Panc1 (cell line): ENCODE measurements around the gene BMP8B. TPM values are rescaled to one million over a fixed set of nuclear protein-coding genes. Genes with fewer than 3 reads are reported as not detected.
A peak's percentile ranks its signal among the peaks of the same experiment; 100 is the strongest.
"Not testable (repeated sequence)": the region's sequence is repeated elsewhere in the genome, so short reads cannot be mapped to it uniquely, and the experiment has no call there.

ENCODE experiments used
- ATAC-seq: fragments of 200-7000 bp; cut with Tn5 transposase; 2 replicates; pipeline ENCODE4 v1.9.1; 2020; ENCODE audit warnings: mild to moderate bottlenecking, moderate library complexity
- BruUV-seq: library from RNA; stranded (reverse); fragments of 400-500 nt; replicated peaks from 2 replicates; lab custom pipeline; 2021; lab: Mats Ljungman, UMichigan
- CTCF ChIA-PET: fragments of 300-600 bp; sonication (Branson Sonifier 250); formaldehyde crosslinking; loops from one replicate; lab custom pipeline; 2022; ENCODE audit warnings: antibody characterized with exemption; lab: Charles Lee
- POLR2A ChIA-PET: fragments of 300-600 bp; sonication (Branson Sonifier 250); formaldehyde crosslinking; loops from one replicate; lab custom pipeline; 2022; ENCODE audit warnings: antibody characterized with exemption; lab: Charles Lee
- DNase-seq: peaks from one replicate; pipeline ENCODE4 v3.0.0-alpha.2; 2010; ENCODE audit warnings: low read depth, low spot score
- H3K27ac ChIP-seq: 2 replicates; pipeline ENCODE4 v1.5.1; 2011; ENCODE audit warnings: mild to moderate bottlenecking, low read length, inconsistent platforms
- H3K27me3 ChIP-seq: fragments of 200-500 bp; sonication (Bioruptor generic); 2 replicates; pipeline ENCODE4 v1.6.0; 2014; ENCODE audit warnings: low read length, inconsistent platforms; ENCODE audit not compliant: control insufficient read depth, insufficient read depth
- H3K36me3 ChIP-seq: fragments of 200-500 bp; sonication (Bioruptor generic); 2 replicates; pipeline ENCODE4 v1.5.1; 2014; ENCODE audit warnings: inconsistent platforms, mild to moderate bottlenecking, low read length, moderate library complexity; ENCODE audit not compliant: control insufficient read depth, insufficient read depth
- H3K4me1 ChIP-seq: 2 replicates; pipeline ENCODE4 v1.5.1; 2011; ENCODE audit warnings: inconsistent platforms, mild to moderate bottlenecking, low read length, moderate library complexity; ENCODE audit not compliant: control insufficient read depth, insufficient read depth
- H3K4me3 ChIP-seq, 2 experiments: 2 replicates each; pipeline ENCODE4 v1.5.1; 2011 to 2012; ENCODE audit warnings: low read depth in 2 of 2, low read length in 2 of 2, mild to moderate bottlenecking in 2 of 2, inconsistent platforms in 1 of 2, moderate library complexity in 1 of 2
- H3K9me3 ChIP-seq: fragments of 200-500 bp; sonication (Bioruptor generic); 2 replicates; pipeline ENCODE4 v1.5.1; 2014; ENCODE audit warnings: low read depth, mild to moderate bottlenecking, inconsistent platforms, low read length, moderate library complexity; ENCODE audit not compliant: control insufficient read depth, insufficient read depth
- POLR2AphosphoS5 ChIP-seq: IDR thresholded peaks from 2 replicates; pipeline ENCODE4 v1.6.1; 2012; ENCODE audit warnings: mild to moderate bottlenecking, low read depth, low read length, moderate library complexity
- SIN3A ChIP-seq: IDR thresholded peaks from 2 replicates; pipeline ENCODE4 v1.6.1; 2012; ENCODE audit warnings: low read depth, mild to moderate bottlenecking, low read length, moderate library complexity, borderline replicate concordance; ENCODE audit not compliant: insufficient read depth
- TCF7L2 ChIP-seq: IDR thresholded peaks from 2 replicates; pipeline ENCODE4 v1.6.1; 2011; ENCODE audit warnings: mild to moderate bottlenecking, low read depth, low read length, inconsistent platforms
- in situ Hi-C: cut with HindIII; loops from 2 replicates; pipeline ENCODE4 v1.10.0; 2016; ENCODE audit warnings: low sequenced_read_pairs, low pct_unique_long_range_greater_than_20kb
- intact Hi-C: fragments of 100-400 bp; cut with micrococcal nuclease; formaldehyde crosslinking; loops from one replicate; pipeline ENCODE4 v1.10.0; 2022; ENCODE audit not compliant: unreplicated experiment
- total RNA-seq: library from RNA; stranded (reverse); gene quantifications from one replicate; pipeline ENCODE4 v1.2.1, GENCODE V29; 2021; ENCODE audit not compliant: unreplicated experiment
- TF ChIP-seq, protein P1 (sequence below), 2 experiments: IDR thresholded peaks; 2 replicates each; pipeline ENCODE4 v1.6.1; 2011 to 2012; ENCODE audit warnings: low read depth in 2 of 2, control low read depth in 1 of 2, low read length in 1 of 2, mild to moderate bottlenecking in 1 of 2, moderate library complexity in 1 of 2; ENCODE audit not compliant: insufficient read depth in 1 of 2
- TF ChIP-seq, protein P2 (sequence below): fragments of 450-650 bp; IDR thresholded peaks from 2 replicates; pipeline ENCODE4 v1.5.1; 2017; ENCODE audit warnings: mild to moderate bottlenecking

The BMP8B gene
- total RNA-seq, 1 experiment from 2014 or later = 3.7 TPM

GRCh38 chr1:39818482-39818881 is 29.8 kb upstream of the BMP8B start:
- Histone ChIP-seq H3K36me3 (no peaks in the 10 kb centered on the region), H3K4me3 (no peak overlapping the region), H3K27me3 (no peaks in the 10 kb centered on the region), H3K4me1 (no peaks in the 10 kb centered on the region), H3K27ac (no peak overlapping the region), H3K9me3 (no peaks in the 10 kb centered on the region)
- intact Hi-C loops (loop anchor here (5.0 kb wide), 3 partner anchors 84 to 214 kb away; partner anchors contain the start of gene MYCL), in situ Hi-C loops (no loop called here)
- DNase-seq = no peak
- BruUV-seq = no TSS peak
- TF ChIP-seq TCF7L2 = no peak
- TF ChIP-seq, protein P1, sequence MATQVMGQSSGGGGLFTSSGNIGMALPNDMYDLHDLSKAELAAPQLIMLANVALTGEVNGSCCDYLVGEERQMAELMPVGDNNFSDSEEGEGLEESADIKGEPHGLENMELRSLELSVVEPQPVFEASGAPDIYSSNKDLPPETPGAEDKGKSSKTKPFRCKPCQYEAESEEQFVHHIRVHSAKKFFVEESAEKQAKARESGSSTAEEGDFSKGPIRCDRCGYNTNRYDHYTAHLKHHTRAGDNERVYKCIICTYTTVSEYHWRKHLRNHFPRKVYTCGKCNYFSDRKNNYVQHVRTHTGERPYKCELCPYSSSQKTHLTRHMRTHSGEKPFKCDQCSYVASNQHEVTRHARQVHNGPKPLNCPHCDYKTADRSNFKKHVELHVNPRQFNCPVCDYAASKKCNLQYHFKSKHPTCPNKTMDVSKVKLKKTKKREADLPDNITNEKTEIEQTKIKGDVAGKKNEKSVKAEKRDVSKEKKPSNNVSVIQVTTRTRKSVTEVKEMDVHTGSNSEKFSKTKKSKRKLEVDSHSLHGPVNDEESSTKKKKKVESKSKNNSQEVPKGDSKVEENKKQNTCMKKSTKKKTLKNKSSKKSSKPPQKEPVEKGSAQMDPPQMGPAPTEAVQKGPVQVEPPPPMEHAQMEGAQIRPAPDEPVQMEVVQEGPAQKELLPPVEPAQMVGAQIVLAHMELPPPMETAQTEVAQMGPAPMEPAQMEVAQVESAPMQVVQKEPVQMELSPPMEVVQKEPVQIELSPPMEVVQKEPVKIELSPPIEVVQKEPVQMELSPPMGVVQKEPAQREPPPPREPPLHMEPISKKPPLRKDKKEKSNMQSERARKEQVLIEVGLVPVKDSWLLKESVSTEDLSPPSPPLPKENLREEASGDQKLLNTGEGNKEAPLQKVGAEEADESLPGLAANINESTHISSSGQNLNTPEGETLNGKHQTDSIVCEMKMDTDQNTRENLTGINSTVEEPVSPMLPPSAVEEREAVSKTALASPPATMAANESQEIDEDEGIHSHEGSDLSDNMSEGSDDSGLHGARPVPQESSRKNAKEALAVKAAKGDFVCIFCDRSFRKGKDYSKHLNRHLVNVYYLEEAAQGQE (IDR thresholded peaks at IDR 0.05; ENCODE audit: insufficient read depth in 1 of 2, low read depth in 2 of 2, low read length in 1 of 2) = no peak
- no peak for TF ChIP-seq POLR2AphosphoS5
- TF ChIP-seq, protein P2, sequence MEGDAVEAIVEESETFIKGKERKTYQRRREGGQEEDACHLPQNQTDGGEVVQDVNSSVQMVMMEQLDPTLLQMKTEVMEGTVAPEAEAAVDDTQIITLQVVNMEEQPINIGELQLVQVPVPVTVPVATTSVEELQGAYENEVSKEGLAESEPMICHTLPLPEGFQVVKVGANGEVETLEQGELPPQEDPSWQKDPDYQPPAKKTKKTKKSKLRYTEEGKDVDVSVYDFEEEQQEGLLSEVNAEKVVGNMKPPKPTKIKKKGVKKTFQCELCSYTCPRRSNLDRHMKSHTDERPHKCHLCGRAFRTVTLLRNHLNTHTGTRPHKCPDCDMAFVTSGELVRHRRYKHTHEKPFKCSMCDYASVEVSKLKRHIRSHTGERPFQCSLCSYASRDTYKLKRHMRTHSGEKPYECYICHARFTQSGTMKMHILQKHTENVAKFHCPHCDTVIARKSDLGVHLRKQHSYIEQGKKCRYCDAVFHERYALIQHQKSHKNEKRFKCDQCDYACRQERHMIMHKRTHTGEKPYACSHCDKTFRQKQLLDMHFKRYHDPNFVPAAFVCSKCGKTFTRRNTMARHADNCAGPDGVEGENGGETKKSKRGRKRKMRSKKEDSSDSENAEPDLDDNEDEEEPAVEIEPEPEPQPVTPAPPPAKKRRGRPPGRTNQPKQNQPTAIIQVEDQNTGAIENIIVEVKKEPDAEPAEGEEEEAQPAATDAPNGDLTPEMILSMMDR = no peak
- TF ChIP-seq SIN3A = no peak
- no peak for ATAC-seq
- ChIA-PET POLR2A (no interaction called here), CTCF (interaction anchor here (1.2 to 1.3 kb wide), 3 partner anchors 18 to 153 kb away, joined by 3 to 11 read pairs (median 3); partner anchors contain the start of gene MYCL)

DNA sequence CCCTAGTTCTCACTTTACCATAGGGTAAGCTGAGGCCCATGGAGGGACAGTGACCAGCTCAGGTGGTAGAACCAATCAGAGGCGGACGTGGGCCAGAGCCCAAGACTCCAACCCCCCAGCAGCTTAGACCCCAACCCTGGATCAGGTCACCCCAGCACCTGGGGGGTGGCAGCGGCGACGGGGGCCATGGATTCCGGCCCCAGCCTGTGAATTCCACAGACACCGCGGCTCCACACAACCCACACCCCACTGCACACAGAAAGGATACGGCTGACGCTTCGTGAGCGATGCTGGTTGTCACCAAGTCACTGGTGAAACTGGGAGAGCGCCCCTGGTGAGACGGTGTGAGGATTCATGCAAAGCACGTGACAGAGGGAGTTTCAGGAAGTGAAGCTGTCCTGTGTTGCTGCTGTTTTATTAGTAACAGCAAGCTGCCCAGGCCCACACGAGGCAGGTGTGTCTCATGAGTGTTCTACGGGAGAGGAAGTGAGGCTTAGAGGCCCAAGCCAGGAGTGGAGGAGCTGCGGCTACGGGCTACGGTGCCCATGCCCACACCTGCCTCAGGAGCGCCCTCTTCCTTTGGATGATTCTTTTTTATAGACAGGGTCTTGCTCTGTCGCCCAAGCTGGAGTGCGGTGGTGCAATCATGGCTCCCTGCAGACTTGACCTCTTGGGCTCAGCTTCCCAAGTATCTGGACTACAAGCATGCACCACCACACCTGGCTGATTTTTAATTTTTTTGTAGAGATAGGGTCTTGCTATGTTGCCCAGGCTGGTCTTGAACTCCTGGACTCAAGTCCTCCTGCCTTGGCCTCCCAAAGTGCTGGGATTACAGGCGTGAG is 28.6 kb upstream of the BMP8B start:
- intact Hi-C loops = loop anchor here (5.0 kb wide), 3 partner anchors 85 to 215 kb away; partner anchors contain the start of gene MYCL
- POLR2A ChIA-PET, H3K36me3 ChIP-seq, H3K27me3 ChIP-seq, H3K9me3 ChIP-seq, H3K4me3 ChIP-seq, BruUV-seq, H3K27ac ChIP-seq, DNase-seq, in situ Hi-C loops, H3K4me1 ChIP-seq: not testable (repeated sequence)
- ATAC-seq = peak; percentile 39
- TF ChIP-seq, protein P2 = peak; percentile 69; the same call in 1 of the 2 replicates
- CTCF ChIA-PET = interaction anchor here (1.2 to 1.3 kb wide), 3 partner anchors 19 to 154 kb away, joined by 3 to 11 read pairs (median 3); partner anchors contain the start of gene MYCL
